ENCODE results near the gene PCDH15.

DNA sequence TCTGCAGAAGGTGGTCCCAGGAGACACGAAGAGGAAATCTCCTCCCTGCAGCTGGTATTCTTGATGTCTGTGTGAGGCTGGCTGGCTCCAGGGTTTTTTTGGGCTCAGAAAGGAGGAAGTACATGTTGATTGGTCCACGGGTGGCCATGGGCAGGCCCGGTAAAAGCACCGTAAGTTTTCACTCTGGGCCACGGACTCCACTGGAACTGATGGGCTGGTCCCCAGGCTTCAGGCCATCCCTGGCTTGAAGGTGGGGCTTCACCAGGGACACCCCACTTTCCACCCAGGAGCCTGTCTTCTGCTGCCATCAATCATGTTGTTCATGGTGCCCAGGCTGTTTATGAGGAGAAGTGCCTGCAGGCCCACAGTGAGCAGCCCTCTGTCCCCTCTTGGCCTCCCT, 736.8 kb downstream of the PCDH15 start:
- TF ChIP-seq POLR2A (IDR thresholded peaks at IDR 0.05; ENCODE audit: low read depth, low read length) (no peak), CTCF (conservative IDR thresholded peaks at IDR 0.05; ENCODE audit: low read depth, low read length) (no peak)

All from IMR-90 (cell line).